ENCODE data around the gene HLA-DOB. TPM values are rescaled to one million over a fixed set of nuclear protein-coding genes. Genes with fewer than 3 reads are reported as not detected.

Gene HLA-DOB
- 1.8 TPM for total RNA-seq

GRCh38 chr6:32816746-32817204 lies at the start of gene HLA-DOB:
Gene HLA-DOB (minus strand): TSS chr6:32817002. CDS start chr6:32816951, 51 bp downstream.
- intact Hi-C loops (cut with DNase I) = no loop called here
- ATAC-seq (no peak), DNase-seq (ENCODE audit: low spot score) (no peak)

DNA sequence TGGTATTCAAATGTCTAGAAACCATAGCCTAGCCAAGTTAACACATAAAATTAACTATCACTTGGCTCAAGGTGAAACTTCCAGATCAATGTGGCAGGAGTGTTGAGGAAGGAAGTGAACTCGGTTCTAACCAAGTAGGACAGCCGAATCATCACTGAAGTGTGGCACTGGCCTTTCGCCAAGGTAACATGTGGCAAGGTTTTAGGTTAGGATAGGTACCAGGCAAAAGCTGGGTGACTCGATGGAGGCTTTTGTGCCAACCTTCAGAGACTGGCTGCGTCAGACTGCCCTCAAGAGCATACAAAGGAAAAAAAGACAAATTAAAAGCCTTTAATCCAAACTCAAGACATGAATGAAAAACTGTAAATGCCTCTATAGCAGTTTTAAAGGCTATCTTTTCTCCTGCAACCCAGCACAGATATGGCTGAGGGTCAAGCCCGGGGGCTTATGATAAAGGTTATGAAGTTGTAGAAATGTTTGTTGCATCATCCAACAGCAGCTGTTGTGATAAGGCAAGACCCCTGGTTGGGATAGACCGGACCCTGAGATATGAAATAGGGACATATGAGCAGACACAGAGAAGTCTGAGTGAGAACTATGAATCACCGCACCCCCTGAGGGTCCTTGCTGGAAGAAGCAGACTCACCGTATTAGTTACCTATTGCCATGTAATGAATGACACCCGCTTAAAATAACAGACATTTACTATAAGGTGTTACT lies 49.1 kb upstream of the HLA-DOB start:
- ATAC-seq = no peak
- intact Hi-C loops (cut with DNase I) = no loop called here
- no peak for DNase-seq (ENCODE audit: low spot score)

- intact Hi-C loops (cut with DNase I) = no loop called here
- no peak for ATAC-seq
- no peak for DNase-seq (ENCODE audit: low spot score)
Measured at GRCh38 chr6:32862725-32863124, 45.9 kb upstream of the HLA-DOB start.

DNA sequence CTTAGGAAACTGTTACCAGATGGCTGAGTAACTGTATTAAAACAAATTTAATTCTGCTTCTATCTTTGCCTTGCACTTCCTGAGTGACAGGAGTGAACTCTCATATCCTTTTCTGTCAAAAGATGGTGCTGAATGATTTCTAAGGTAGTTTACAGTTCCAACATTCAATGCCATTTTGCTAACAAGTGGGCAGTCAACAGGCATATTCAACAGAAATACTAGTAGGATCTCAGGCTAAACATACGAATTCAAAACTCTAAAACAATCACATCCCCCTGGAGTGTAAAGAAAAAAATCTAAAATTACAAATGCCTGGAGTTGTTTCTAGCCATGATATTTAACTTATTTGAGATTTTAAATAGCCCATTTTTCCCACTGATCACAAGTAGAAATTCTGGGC lies 43.9 kb upstream of the HLA-DOB start:
- intact Hi-C loops (cut with DNase I) = no loop called here
- no peak for DNase-seq (ENCODE audit: low spot score)
- no peak for ATAC-seq

DNA sequence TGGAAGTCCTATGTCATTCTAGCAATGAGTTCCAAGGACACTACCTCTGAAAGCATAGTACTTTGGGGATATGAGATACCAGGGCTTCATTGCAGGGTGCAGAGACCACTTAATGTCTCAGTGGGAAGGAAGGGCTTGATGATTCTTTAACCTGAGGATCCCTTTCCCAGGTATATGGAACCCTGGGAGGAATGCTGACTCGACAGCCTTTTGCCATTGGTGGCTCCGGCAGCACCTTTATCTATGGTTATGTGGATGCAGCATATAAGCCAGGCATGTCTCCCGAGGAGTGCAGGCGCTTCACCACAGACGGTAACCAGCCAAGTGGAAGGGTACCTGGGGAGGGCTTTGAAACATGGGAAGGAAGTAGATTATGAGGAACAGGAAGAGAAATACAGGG lies 41.4 kb upstream of the HLA-DOB start:
- intact Hi-C loops (cut with DNase I) = no loop called here
- ATAC-seq (no peak), DNase-seq (ENCODE audit: low spot score) (no peak)

DNA sequence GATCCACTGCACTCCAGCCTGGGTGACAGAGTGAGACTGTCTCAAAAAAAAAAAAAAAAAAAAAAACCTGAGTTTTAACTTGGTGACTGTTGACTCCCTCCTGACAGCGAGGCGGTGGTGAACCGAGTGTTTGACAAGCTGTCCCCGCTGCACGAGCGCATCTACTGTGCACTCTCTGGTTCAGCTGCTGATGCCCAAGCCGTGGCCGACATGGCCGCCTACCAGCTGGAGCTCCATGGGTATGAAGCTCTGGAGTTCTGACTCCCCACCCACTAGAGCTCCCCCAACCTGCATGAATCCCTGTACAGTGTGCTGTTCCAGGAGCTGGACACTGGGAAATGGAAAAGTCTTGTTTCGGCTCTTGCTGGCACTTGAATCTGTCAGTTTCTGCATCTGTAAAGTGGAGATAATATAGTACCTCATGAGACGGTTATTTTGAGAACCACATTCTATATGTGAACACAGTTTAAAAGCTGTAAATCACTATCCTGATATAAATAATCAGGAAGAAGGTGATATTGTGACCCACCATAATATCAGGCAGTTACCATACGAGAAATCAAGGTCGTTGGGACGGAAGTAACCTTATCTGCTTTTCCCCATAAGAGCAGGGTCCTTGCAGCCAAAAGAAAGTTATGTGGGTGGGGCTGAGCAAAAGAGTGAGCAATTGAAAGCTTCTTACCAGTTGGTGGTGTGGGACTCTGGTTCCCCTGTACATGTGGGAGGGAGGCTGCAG lies 40.5 kb upstream of the HLA-DOB start:
- DNase-seq (ENCODE audit: low spot score) (no peak), ATAC-seq (no peak)
- intact Hi-C loops (cut with DNase I) = no loop called here

DNA sequence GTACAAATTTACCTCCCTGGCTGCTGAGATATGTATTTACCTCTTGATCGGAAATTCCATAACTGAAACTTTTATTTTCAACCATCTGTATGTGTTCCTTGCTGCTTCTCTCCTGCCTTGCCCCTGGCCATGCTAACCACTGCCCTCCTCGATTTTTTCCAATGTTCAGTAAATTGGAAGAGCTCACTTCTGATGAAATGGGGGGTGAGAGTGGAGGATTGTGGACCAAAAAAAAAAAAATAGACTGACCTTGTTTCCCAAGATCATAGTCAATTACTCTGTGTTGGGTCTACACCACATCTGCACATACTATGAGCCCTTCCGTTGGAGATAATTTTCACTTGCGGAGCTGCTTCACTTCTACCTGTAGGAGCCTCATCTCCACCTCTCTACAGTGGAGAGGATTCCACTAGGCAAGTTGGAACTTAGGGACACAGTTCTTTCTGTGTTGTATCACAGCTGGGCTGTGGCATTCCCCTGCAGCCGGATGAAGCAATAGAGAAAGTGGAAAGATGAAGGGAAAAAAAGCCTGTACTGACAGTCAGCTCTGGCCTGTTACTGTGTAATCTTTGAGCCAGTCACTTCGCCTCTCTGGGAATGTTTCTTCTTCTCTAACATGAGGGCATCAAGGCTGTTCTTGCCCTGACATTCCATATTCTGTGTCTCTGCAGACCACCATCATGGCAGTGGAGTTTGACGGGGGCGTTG lies 38.8 kb upstream of the HLA-DOB start:
- intact Hi-C loops (cut with DNase I) = no loop called here
- DNase-seq (ENCODE audit: low spot score) = no peak
- no peak for ATAC-seq

DNA sequence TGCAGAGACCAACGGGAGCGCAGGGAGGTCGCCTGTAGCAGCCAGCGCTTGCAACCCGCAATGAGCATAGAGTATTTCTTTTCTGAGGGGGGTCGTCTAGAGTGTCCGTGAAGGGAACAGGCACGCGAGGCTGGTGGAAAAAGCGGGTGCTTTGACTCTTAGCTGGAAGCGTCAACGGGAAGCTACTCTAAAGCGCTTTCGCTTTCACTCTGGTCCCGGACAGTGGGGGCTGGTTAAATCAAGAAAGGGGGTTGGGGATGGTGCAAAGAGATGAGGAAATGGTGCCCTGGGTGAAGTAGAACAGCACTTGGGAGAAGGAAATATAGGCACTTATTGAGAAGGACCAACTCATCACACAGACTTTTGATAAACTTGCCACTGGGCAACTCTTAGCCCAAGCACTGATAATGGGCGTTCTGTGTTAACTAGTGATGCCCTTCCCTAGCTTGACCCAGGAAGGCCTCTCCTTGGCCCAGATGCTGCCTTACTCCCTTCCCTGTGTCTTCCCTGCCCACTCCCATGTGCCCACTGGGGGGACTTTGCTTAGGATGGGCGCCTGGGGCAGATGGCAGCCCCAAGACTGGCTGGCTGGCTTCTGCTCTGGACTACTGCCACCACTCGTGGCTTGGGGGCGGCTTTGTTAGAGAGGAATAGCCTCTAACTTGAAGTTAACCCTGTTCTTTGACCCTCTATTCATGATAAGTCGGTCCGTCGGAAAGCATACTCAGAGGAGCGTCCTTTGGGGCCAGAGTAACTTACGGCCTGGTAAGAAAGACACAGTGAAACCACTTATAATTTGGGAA lies 37.8 kb upstream of the HLA-DOB start:
- intact Hi-C loops (cut with DNase I) = no loop called here

GRCh38 chr6:32853541-32854375 lies 37.0 kb upstream of the HLA-DOB start, which contains the start of the genes PSMB9 and TAP1:
Gene PSMB9 (plus strand): TSS chr6:32854192. CDS start chr6:32854230, 38 bp downstream.
Gene TAP1 (minus strand): TSS chr6:32853704. CDS start chr6:32853636, 68 bp downstream.
- peak; percentile 96 for ATAC-seq

More for the DNA sequence above, 37.8 kb upstream of the HLA-DOB start:
- ATAC-seq (peak; percentile 58), DNase-seq (ENCODE audit: low spot score) (peak; percentile 71)

GRCh38 chr6:32852844-32853540 lies 36.2 kb upstream of the HLA-DOB start:
- intact Hi-C loops (cut with DNase I) = no loop called here
- peak; percentile 29 for ATAC-seq

More at GRCh38 chr6:32853541-32854375, 37.0 kb upstream of the HLA-DOB start, which contains the start of the genes PSMB9 and TAP1:
- peak; percentile 96 for DNase-seq (ENCODE audit: low spot score)
- intact Hi-C loops (cut with DNase I) = no loop called here

DNA sequence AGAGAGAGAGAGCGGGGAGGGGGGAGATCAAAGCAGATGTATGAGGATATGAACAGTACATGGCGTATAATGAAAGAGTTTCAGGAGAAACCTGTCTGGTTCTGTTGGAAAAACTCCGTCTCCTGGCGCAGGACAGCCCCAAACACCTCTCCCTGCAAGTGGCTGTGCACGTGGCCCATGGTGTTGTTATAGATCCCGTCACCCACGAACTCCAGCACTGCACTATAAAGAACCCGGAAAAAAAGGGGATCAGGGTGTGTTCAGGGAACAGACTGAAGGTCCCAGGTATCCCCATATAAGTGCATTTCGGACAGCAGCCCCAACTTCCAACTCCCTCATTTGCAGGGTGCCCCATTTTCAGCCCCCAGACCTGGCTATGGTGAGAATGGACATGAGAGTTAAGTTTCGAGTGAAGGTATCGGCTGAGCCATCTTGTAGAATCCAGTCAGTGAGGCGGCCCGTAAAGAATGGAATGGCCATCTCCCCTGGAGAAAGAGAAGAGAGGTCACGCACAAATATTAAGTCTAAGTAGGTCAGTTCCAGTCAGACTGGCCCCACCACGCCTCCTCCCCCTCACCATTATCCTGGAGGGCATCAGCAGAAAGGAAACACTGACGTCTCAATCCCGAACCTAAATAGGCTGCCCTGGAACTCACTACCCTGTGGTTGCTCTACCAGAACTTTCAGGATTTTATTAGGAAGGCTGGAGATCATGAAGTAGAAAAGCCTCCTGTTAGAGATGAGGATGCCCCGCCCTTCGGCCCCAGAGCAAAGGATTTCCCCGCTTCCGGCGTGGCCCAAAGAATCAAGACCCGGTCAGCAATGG lies 35.4 kb upstream of the HLA-DOB start:
- peak; percentile 71 for DNase-seq (ENCODE audit: low spot score)
- ATAC-seq = no peak
- intact Hi-C loops (cut with DNase I) = no loop called here

More at GRCh38 chr6:32852844-32853540, 36.2 kb upstream of the HLA-DOB start:
- peak; percentile 74 for DNase-seq (ENCODE audit: low spot score)

GRCh38 chr6:32851025-32851424 lies 34.2 kb upstream of the HLA-DOB start:
- intact Hi-C loops (cut with DNase I) = no loop called here
- ATAC-seq (no peak), DNase-seq (ENCODE audit: low spot score) (no peak)

- no peak for DNase-seq (ENCODE audit: low spot score)
- ATAC-seq = no peak
- intact Hi-C loops (cut with DNase I) = no loop called here
Measured at GRCh38 chr6:32849126-32849525, 32.3 kb upstream of the HLA-DOB start.

- intact Hi-C loops (cut with DNase I) = no loop called here
- DNase-seq (ENCODE audit: low spot score) = no peak
- ATAC-seq = no peak
Measured at GRCh38 chr6:32847795-32848194, 31.0 kb upstream of the HLA-DOB start.

- DNase-seq (ENCODE audit: low spot score) = no peak
- intact Hi-C loops (cut with DNase I) = no loop called here
- no peak for ATAC-seq
Measured at GRCh38 chr6:32847004-32847403, 30.2 kb upstream of the HLA-DOB start.

- ATAC-seq (no peak), DNase-seq (ENCODE audit: low spot score) (no peak)
- intact Hi-C loops (cut with DNase I) = no loop called here
Measured at GRCh38 chr6:32845384-32845884, 28.6 kb upstream of the HLA-DOB start.
